SKM-1 (cell line): ENCODE results near the gene USF3.

ENCODE experiments used
- DNase-seq: peaks from one replicate; lab custom pipeline; 2025; ENCODE audit not compliant: unreplicated experiment; lab: John Stamatoyannopoulos, UW

Gene USF3

GRCh38 chr3:113607219-113607596 lies 89.2 kb downstream of the USF3 start:
- DNase-seq, result no peak

GRCh38 chr3:113606539-113607218 lies 89.8 kb downstream of the USF3 start:
- DNase-seq, result peak; percentile 19

GRCh38 chr3:113602836-113603235 lies 93.6 kb downstream of the USF3 start:
- DNase-seq, result no peak

DNA sequence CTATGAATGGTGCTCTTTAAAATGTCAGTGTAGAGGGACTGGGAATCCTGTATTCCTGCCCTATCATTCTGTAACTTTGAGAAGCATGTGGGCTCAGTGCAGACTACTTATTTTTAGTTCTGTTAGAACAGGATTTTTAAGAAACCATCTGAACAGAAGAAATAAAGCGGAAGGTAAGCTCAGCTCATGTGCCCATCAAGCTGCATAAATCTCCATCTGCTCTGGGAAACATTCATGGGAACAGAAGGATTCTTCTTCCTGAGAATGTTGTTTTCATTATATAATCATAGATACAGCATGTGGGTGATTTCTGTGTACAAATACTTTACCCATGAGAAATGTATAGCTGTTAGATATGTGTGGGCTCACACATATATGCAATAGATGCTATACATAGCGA lies 94.2 kb downstream of the USF3 start:
- DNase-seq, result no peak

- DNase-seq, result no peak
Observed at GRCh38 chr3:113601240-113601639, 95.2 kb downstream of the USF3 start.

DNA sequence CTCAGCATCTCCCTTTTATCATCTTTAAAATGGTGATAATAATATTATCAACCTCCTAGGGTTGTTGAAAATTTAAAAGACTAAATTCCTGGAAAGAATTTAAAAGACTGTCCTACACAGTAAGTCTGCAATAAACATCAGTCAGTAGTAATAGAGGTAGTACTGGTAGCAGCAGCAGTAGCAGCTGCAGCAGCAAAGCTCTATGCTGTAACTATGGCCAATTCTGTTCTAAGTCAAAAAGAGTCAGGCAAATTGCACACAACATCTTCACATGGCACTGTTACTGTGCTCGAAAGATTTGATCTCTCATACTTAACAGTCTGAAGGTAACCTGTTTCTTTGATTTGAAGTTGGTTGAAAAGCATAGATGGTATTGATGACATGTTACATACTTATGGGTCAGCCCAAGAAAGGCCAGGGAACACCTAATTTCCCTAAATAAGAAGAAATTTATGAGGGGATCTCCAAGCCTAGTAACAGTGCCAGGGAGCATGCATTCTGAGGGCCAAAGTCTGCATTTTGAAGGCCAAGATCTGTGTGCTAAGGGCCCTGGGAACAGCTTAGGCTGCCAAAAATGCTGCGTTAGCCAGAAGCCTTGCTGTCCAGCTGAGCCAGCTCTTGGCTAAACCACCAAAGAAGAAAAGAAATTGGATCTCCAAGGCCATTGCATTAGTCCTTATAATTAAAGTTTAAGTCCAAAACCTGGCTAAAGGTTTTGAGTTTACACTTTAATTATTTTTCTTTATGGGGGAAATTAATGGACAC lies 95.8 kb downstream of the USF3 start:
- no peak for DNase-seq
